Measurements from ENCODE around the gene PCGF1. TPM values are rescaled to one million over a fixed set of nuclear protein-coding genes. Genes with fewer than 3 reads are reported as not detected.

The PCGF1 gene
- total and polyA plus RNA-seq, 10 donors, result 9.6 to 20.4 (median 14.6) TPM

- peak overlapping the region; percentile 41 to 86 (median 71) for H3K27ac ChIP-seq
- TF ChIP-seq POLR2AphosphoS5 (IDR thresholded peaks at IDR 0.05) (peak; percentile 73 to 85 (median 78)), POLR2A (IDR thresholded peaks at IDR 0.05) (peak in 1 of 3 donors; percentile 17)
- TF ChIP-seq, protein P1, sequence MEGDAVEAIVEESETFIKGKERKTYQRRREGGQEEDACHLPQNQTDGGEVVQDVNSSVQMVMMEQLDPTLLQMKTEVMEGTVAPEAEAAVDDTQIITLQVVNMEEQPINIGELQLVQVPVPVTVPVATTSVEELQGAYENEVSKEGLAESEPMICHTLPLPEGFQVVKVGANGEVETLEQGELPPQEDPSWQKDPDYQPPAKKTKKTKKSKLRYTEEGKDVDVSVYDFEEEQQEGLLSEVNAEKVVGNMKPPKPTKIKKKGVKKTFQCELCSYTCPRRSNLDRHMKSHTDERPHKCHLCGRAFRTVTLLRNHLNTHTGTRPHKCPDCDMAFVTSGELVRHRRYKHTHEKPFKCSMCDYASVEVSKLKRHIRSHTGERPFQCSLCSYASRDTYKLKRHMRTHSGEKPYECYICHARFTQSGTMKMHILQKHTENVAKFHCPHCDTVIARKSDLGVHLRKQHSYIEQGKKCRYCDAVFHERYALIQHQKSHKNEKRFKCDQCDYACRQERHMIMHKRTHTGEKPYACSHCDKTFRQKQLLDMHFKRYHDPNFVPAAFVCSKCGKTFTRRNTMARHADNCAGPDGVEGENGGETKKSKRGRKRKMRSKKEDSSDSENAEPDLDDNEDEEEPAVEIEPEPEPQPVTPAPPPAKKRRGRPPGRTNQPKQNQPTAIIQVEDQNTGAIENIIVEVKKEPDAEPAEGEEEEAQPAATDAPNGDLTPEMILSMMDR (IDR thresholded peaks at IDR 0.05 in 8 of 11, conservative IDR thresholded peaks at IDR 0.05 in 3 of 11), result peak in 1 of 11 experiments; percentile 16
- peaks cover 9 to 66% (median 39%) of the 10 kb centered on the region in 7 donors for H3K27me3 ChIP-seq (replicated peaks in 1 of 7)
- peaks cover 0 to 23% (median 16%) of the 10 kb centered on the region in 6 donors for H3K36me3 ChIP-seq
- no peaks in the 10 kb centered on the region for H3K9me3 ChIP-seq
- H3K4me1 ChIP-seq, result peaks cover 35 to 84% (median 76%) of the 10 kb centered on the region in 6 donors
- peak; percentile 93 for DNase-seq
- intact Hi-C loops (cut with DNase I; ENCODE audit: low total_unique reads), result loop anchor here (5.0 kb wide), 1 partner anchor 84 kb away; no protein-coding TSS in a partner anchor
- 1 to 2% (median 1%) methylated on average over 44 to 67 of the region's 67 CpGs for WGBS, 5 donors
- peak overlapping the region; percentile 41 to 90 (median 54) for H3K4me3 ChIP-seq
Observed at GRCh38 chr2:74502720-74503505, 4.6 kb downstream of the PCGF1 start.

DNA sequence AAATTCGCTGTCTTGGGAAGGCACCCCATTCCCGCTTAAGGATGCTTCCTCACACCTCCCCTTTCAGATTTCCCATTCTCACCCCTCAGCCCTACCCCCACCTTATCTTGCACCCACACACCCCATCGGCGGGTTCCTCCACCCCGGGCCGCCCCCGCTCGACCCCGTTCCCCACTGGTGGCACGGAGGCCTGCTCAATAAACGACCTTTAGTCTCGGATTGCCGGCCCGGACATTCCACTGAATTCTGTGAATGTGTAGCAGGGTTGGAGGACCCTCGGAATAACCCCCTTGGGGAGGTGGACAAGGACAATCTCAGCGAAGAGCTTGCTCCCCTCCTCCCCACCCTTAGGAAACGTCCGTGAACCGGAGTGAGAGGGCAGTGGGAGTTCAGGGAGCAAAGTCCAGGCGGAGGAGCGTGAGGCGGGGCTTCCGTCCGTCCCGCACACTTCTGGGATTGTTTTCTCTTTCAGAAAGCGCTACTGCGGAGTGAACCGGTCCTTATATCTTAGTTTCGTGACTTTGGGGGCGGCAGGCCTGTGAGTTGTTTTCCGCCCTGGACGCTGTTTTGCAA is 5.3 kb downstream of the PCGF1 start:
- DNase-seq, result peak; percentile 72
- peak overlapping the region; percentile 41 to 86 (median 71) for H3K27ac ChIP-seq
- H3K9me3 ChIP-seq, result no peaks in the 10 kb centered on the region
- TF ChIP-seq, protein P1 (IDR thresholded peaks at IDR 0.05 in 8 of 11, conservative IDR thresholded peaks at IDR 0.05 in 3 of 11), result no peak
- TF ChIP-seq POLR2AphosphoS5 (IDR thresholded peaks at IDR 0.05), result peak in 2 of 3 donors; percentile 22
- TF ChIP-seq POLR2A (IDR thresholded peaks at IDR 0.05), result no peak
- WGBS, 5 donors, result 10 to 24% (median 14%) methylated on average over 32 of the region's 32 CpGs
- peak overlapping the region; percentile 41 to 90 (median 54) for H3K4me3 ChIP-seq
- peaks cover 40 to 90% (median 82%) of the 10 kb centered on the region in 6 donors for H3K4me1 ChIP-seq
- H3K36me3 ChIP-seq, result peaks cover 0 to 23% (median 16%) of the 10 kb centered on the region in 6 donors
- H3K27me3 ChIP-seq (replicated peaks in 1 of 7), result peaks cover 9 to 72% (median 41%) of the 10 kb centered on the region in 7 donors
- intact Hi-C loops (cut with DNase I; ENCODE audit: low total_unique reads), result loop anchor here (5.0 kb wide), 1 partner anchor 85 kb away; no protein-coding TSS in a partner anchor

GRCh38 chr2:74501335-74502071 is 6.0 kb downstream of the PCGF1 start:
- WGBS, 5 donors, result 72 to 81% (median 73%) methylated on average over 18 of the region's 18 CpGs
- Histone ChIP-seq H3K27me3 (replicated peaks in 1 of 7) (peaks cover 9 to 79% (median 42%) of the 10 kb centered on the region in 7 donors), H3K4me1 (peaks cover 37 to 86% (median 77%) of the 10 kb centered on the region in 6 donors), H3K4me3 (peak overlapping the region in 1 of 8 donors; percentile 90), H3K9me3 (no peaks in the 10 kb centered on the region), H3K36me3 (peaks cover 0 to 23% (median 16%) of the 10 kb centered on the region in 6 donors), H3K27ac (no peak overlapping the region)
- TF ChIP-seq POLR2AphosphoS5 (IDR thresholded peaks at IDR 0.05) (no peak), POLR2A (IDR thresholded peaks at IDR 0.05) (no peak)
- TF ChIP-seq, protein P1 (IDR thresholded peaks at IDR 0.05 in 8 of 11, conservative IDR thresholded peaks at IDR 0.05 in 3 of 11), result no peak
- intact Hi-C loops (cut with DNase I; ENCODE audit: low total_unique reads), result loop anchor here (5.0 kb wide), 1 partner anchor 86 kb away; no protein-coding TSS in a partner anchor
- peak; percentile 58 for DNase-seq

Data from spleen (tissue), 11 donors.